ENCODE results near the gene TSPEAR.

TSPEAR gene

GRCh38 chr21:44711327-44712202 lies at the start of gene TSPEAR:
TSS of gene TSPEAR (minus strand) at chr21:44711572. CDS start at chr21:44711514, 58 bp downstream.
- DNase-seq (ENCODE audit: low read depth, low spot score), result no peak
- H3K27ac ChIP-seq, result no peak within 1 kb of the TSS

GRCh38 chr21:44760376-44760775 lies 49.0 kb upstream of the TSPEAR start:
- no peak for DNase-seq (ENCODE audit: low read depth, low spot score)

GRCh38 chr21:44759628-44760285 lies 48.4 kb upstream of the TSPEAR start:
- H3K27ac ChIP-seq, result no peak overlapping the region
- DNase-seq (ENCODE audit: low read depth, low spot score), result no peak

More at GRCh38 chr21:44760376-44760775, 49.0 kb upstream of the TSPEAR start:
- H3K27ac ChIP-seq, result no peak overlapping the region

- no peak for DNase-seq (ENCODE audit: low read depth, low spot score)
- H3K27ac ChIP-seq, result no peak overlapping the region
Observed at GRCh38 chr21:44758781-44759627, 47.6 kb upstream of the TSPEAR start.

DNA sequence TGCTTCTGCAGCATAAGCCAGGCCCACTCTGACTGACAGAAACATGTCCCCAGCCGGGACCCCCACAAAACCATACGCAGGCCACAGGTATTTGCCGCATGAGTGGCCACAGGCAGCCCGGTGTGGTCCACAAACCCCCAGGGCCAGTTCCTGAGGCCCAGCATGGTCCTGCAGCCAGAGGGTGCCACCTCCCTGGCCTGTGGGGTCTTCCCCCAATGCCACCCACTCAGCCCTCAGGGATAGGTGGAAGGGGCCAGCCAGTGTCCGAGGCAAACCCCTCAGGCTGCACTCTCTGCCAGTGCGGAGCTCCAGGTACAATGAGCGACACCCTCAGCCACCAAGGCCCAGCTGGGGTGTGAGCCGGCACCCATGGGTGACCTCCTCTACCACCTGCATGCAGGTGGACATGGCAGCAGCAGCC lies 46.8 kb upstream of the TSPEAR start:
- no peak for DNase-seq (ENCODE audit: low read depth, low spot score)

DNA sequence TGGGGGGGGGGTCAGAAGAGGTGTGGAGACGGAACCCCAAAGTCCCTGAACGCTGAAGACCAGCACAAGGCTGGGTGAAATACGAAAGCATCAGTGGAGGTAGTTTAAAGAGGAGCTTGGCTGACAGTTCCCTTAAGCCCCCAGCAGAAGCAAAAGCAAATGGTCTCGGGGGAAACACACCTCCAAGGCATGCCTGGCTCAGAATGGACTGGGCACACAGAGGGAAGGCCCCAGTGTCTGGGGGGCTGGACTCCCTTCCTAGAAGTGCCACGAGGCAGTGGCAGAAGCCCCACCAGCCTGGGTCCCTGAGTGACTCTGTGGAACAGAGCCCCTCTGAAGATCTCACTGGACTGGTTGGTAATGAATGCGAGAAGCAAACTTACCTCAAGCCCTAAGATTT lies 46.4 kb upstream of the TSPEAR start:
- H3K27ac ChIP-seq, result no peak overlapping the region
- DNase-seq (ENCODE audit: low read depth, low spot score), result no peak

More for the DNA sequence above, 46.8 kb upstream of the TSPEAR start:
- no peak overlapping the region for H3K27ac ChIP-seq

- DNase-seq (ENCODE audit: low read depth, low spot score), result peak; percentile 39
- no peak overlapping the region for H3K27ac ChIP-seq
Observed at GRCh38 chr21:44756423-44757185, 45.2 kb upstream of the TSPEAR start.

DNA sequence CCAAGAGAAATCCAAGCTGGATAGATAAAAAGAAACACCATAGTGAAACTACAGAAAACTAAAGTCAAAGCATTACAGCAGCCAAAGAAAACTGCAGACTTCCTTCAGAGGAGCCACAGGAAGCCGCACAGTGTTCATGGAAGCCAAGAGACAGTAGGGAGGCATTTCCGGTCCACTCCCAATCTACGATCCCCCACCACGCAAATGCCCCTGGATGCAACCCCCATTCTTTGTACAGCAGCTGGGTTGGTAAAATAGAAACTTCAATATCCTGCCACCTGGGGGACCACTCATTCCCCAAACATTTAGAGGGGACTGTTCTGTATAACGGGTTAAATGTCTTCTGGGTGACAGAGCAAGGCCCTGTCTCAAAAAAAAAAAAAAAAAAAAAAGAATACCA lies 43.9 kb upstream of the TSPEAR start:
- DNase-seq (ENCODE audit: low read depth, low spot score), result no peak

DNA sequence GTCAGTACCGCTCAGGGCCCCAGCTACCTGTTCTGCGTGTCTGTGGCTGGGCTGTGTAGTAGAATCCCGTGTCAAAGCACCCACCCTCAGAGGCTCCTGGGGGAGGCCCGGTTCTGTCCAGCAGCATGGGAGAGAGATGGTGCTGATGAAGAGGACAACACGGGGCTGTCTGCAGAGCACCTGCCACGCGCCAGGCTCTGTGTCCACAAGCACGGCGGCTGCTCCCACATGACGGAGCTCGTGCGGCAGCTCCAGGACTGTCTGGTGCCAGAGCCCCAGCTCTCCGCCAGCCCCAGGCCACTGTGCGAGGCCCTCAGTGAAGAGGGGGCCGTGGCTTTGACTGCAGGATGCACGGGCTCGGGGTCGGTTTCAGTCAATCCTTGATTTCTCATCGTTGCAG lies 42.0 kb upstream of the TSPEAR start:
- DNase-seq (ENCODE audit: low read depth, low spot score), result no peak
- H3K27ac ChIP-seq, result no peak overlapping the region

More for the DNA sequence above, 43.9 kb upstream of the TSPEAR start:
- no peak overlapping the region for H3K27ac ChIP-seq

DNA sequence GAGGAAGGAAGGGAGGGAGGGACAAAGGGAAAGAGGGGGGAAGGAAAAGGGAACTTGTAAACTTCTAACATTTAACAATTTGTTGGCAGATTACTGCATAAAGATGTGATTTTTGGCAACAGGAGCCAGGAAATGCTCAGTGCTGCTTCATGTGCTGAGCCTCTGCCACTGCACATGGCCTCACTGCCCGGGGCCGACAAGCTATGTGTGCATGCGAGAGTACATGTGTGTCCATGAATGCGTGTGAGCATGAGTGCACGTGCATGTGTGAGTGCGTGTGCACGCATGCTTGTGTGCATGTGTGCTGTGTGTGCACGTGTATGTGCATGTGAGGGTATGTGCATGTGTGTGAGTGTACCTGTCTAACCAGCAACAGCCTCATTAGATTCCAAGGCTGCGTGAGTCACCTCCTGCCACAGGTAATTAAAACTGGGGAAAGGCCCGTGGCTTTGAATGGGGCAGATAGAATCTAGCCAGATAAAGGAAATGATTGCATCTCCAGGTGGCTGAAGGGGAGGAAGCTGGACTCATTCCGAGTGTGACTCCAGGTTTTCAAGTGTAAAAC lies 41.4 kb upstream of the TSPEAR start:
- peak; percentile 90 for DNase-seq (ENCODE audit: low read depth, low spot score)

GRCh38 chr21:44751799-44752636 lies 40.6 kb upstream of the TSPEAR start:
- no peak overlapping the region for H3K27ac ChIP-seq
- no peak for DNase-seq (ENCODE audit: low read depth, low spot score)

More for the DNA sequence above, 41.4 kb upstream of the TSPEAR start:
- H3K27ac ChIP-seq, result no peak overlapping the region

DNA sequence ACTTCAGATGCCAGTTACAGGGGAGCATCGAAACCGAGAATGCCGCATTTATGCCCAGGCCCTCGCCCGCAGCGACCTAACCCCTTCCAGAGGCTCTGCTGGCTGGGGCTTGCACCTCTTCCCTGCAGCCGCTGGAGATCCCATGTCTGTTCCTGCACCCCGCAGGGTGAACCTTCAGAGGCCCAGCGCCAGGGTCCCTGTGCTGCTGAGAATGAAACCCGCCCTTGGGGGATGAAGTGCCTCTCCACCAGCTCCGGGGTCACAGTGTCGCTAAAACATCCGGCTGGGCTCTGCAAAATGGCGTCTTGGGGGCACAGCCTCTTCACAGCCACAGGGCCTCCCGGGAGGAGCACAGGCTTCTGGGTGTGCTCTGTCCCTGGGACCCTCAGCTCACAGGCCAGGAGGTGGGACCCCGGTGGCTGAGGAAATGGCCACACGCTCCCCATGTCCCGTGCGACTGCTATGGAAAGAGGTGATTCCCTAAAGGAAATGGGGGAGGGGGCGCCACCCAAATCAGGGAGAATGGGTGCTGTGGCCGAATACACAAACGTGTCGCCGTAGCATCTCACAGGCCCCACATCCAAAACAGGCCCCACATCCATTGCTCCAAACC lies 39.9 kb upstream of the TSPEAR start:
- H3K27ac ChIP-seq, result no peak overlapping the region
- DNase-seq (ENCODE audit: low read depth, low spot score), result no peak

DNA sequence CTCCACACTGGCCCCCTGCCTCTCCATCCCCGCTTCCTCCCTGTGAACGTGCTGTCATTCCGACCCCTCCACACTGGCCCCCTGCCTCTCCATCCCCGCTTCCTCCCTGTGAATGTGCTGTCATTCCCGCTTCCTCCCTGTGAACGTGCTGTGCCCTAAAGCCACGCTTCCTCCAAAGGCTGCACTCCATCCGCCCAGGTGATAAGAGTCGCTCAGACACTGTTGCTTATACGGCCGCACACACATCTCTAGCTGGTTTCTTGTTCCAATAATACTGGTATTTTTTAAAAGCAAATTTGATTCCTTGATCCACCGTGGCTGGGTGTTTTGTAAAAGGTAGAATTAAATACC lies 39.3 kb upstream of the TSPEAR start:
- DNase-seq (ENCODE audit: low read depth, low spot score), result no peak
- no peak overlapping the region for H3K27ac ChIP-seq

DNA sequence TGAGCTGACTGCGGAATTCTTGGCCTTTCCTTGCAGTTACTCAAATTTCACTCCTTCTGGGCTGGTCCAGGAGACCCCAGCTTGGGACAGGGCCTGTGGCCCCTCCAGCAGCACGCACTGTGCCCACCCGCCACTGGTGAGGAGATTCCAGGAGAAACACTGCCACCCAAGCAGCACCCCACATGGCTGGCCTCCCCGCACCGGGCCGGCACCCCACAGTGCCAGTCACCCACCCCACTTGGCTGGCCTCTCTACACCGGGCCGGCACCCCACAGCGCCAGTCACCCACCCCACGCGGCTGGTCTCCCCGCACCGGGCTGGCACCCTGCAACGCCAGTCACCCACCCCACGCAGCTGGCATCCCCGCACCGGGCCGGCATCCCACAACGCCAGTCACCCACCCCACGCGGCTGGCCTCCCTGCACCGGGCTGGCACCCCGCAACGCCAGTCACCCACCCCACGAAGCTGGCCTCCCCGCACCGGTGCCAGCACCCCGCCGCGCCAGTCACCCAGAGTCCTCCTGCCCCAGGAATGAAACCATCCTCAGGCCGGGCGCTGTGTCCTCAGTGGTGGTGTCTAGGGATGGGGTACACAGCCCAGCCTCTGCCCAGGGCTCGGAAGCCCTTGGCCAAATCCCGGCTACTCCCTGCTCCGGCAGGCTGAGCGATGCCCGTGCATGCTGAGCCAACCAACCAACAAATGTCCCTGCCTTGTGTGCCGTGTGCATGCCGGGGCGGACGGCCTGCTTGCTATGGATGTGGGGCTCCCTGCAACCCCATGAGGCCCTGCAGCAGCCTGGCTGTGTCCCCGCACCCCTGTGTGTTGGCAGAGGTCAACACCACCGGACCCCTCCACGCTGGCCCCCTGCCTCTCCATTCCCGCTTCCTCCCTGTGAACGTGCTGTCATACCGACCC lies 38.6 kb upstream of the TSPEAR start:
- no peak for DNase-seq (ENCODE audit: low read depth, low spot score)
- no peak overlapping the region for H3K27ac ChIP-seq

GRCh38 chr21:44749116-44749758 lies 37.9 kb upstream of the TSPEAR start:
- H3K27ac ChIP-seq, result no peak overlapping the region
- DNase-seq (ENCODE audit: low read depth, low spot score), result no peak

- H3K27ac ChIP-seq, result no peak overlapping the region
- no peak for DNase-seq (ENCODE audit: low read depth, low spot score)
Observed at GRCh38 chr21:44748621-44749020, 37.2 kb upstream of the TSPEAR start.
